GM19324 (cell line): ENCODE data around the gene PAMR1.

Experiments
- ATAC-seq: cut with Tn5 transposase; IDR thresholded peaks from one replicate; pipeline ENCODE4 v1.9.1; 2021; ENCODE audit warnings: mild to moderate bottlenecking, moderate library complexity; ENCODE audit not compliant: unreplicated experiment, low FRiP score

PAMR1 gene

GRCh38 chr11:35501776-35502175, 23.6 kb downstream of the PAMR1 start:
- no peak for ATAC-seq

GRCh38 chr11:35500744-35501143, 24.7 kb downstream of the PAMR1 start:
- no peak for ATAC-seq

- ATAC-seq, result no peak
Observed at GRCh38 chr11:35496416-35496815, 29.0 kb downstream of the PAMR1 start.

DNA sequence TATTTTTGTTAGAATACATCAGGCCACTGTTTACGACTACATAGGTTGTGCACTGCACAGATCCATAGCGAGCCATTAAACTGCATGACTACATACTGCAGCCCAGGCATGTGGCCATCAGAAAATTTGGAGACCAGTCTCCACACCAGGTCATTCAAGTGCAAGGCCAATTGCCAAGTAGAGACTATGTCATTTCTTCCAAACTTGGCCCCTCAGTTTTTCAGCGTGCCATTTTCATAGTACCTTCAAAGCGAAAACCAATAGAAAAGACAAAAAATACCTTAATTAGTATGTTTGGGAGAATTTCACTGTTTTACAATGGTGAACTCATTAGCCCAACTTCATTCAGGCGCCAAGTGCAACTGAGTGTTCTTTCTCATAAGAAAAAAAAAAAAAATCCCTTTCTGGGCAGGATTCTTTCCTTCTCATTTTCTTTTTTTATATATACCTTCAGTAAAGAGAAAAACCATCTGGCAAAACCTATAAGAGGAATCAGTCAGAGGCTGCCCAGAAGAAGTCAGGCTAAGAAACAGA, 30.4 kb downstream of the PAMR1 start:
- ATAC-seq, result no peak

- ATAC-seq, result no peak
Observed at GRCh38 chr11:35491231-35491871, 34.1 kb downstream of the PAMR1 start.

DNA sequence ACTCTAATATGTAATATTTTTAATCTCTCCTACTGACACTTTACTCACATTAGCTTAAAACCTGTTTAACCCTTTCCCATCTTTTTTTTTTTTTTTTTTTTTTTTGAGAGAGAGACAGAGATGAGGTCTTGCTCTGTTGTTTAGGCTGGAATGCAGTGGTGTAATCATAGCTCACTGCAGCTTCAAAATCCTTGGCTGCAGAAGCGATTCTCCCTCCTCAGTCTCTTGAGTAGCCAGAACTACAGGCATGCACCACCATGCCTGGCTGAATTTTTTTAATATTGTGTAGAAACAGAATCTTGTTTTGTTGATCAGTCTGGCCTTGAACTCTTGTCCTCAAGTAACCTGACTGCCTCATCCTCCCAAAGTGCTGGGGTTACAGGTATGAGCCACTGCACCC, 37.3 kb downstream of the PAMR1 start:
- no peak for ATAC-seq

DNA sequence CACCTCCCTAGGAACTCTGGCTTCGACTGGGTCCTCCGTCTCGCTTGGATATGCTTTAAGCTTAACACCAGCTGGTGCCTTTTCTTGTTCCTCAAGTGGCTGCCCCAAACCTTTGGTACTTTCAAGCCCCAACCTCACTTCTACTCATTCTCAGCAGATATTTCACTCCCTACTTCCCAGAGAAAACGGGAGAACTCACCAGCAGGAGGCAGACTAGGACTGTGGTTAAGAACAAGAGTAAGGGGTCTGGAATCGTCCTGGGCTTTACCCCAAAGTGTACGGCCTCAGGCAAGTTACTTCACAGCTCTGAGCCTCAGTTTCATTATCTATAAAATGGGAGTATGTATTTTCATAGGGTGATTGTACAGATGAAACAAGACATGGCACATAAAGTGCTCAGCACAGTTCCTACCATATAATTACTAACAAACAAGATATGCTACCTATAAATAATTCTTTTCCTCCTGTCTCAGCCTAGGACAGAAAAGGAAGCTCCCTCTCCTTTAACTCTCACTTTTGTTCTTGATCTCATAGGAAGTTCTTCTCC, 37.8 kb downstream of the PAMR1 start:
- no peak for ATAC-seq

GRCh38 chr11:35486934-35487333, 38.5 kb downstream of the PAMR1 start:
- ATAC-seq, result no peak

DNA sequence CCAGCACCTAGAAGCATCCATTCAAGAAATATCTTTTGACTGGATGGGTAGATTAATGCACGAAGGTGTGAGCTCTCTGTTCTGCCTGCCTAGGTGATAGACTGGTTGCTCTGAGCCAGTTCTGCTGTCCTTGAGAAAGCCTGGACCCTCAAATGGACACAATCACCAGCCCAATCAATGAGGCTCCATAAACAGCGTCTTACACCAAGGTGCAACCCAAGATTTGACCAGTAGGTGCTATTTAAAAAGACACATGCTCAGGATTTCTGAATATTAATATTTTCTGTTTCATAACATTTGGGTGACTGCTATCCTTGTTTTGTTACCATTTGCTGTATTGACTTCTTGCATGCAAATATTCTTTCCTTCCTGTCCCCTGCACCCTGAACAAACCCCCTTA, 39.0 kb downstream of the PAMR1 start:
- ATAC-seq, result no peak

- peak; percentile 88 for ATAC-seq
Observed at GRCh38 chr11:35485656-35486322, 39.6 kb downstream of the PAMR1 start.

DNA sequence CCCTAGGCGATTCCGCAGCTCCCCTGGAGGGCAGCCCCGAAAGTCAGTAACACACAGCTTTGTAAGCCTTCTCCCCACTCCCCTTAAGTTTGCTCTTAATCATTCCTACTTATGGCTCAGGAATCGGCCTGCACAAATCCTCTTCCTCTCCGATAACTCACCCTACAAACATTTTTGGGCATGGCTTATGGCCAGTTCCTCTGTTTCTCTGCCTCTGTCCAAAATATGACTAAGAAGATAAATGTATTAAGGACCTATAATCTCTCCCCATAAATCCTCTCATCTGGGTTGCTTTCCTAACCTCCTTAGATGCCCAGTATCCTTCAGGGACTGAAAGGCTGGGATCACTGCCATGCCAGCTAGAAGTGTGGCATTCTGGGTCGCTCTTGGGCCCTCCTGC, 41.0 kb downstream of the PAMR1 start:
- no peak for ATAC-seq

- ATAC-seq, result no peak
Observed at GRCh38 chr11:35483131-35483820, 42.1 kb downstream of the PAMR1 start.

DNA sequence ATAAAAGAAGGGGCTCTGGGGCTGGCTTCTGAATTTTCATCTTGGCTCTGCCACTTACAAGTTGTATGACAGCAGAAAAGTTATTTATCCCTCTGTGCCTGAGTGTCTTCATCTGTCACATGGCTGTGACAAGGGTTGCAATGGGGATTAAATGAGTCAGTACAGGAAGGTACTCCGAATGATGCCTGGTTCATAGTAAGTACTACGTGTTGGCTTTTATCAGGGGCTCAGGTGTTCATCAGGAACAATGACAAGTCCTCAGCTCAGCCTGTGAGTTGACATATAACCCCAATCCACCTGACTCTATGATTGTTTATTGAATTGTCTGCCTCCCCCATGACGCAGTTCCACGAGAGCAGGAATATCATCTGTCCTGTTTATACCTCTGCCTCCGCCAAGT, 45.7 kb downstream of the PAMR1 start:
- no peak for ATAC-seq

GRCh38 chr11:35478471-35479091, 46.8 kb downstream of the PAMR1 start:
- ATAC-seq, result no peak

DNA sequence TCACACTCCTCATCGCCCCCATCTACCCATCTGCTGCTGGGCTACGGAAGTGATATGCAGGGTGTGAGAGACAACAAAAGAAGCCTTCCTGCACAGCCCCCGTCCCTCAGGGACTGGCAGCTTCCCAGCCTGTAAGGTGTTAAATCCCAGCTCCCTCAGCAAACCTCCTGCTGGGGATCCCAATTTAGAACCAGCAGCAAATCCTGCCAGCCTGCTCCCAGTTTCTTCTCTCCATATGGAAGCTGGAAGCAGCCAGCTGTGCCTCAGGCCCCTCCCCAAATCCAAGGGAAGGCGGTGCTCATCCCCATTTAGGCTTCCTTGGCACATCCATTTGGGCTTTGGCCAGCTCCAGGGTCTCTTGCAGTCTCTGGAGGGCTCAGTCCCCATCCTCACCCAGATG, 47.5 kb downstream of the PAMR1 start:
- ATAC-seq, result no peak

DNA sequence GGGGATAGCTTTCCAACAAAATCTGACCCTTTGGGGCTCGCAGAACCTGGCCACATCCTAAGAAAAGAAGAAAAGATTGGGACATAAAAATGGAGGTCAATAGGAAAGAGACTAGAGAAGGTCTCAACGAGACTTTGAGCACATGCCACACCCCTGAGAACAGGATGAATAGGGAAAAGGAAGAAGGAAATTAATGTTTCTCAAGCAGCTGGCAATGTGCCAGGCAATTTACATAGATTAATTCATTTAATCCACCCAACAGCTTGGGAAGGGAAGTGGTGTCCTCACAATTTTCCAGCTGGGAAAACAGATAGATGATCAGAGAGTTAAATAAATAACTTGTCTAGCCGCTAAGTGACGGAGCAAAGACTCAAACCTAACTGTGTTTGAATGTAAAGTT, 50.7 kb downstream of the PAMR1 start:
- ATAC-seq, result no peak

DNA sequence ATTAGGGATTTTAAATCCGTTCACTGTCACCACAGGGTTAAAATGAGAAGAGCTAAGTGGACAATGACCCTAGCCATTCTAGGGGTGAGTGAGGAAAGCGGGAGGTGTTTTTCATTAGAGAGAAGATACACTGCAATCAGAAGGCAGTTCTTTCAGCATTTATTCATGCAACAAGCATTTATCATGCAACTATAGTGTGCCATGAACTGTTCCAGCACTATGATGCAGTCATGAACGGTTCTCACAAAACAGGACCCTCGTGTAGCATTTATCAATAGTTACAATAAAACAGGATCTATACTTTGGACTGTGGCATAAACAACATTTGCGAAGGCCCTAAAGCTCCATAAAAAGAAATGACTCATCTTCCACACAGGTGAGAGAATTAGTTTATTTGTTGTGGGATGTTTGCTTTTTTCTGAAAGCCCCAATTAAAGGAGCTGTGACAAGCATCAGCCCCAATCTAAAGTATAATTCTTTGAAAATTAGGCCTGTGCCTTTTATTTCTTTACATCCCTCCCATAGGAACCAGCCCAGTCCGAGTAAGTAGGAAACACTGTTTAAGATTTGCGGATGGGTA, 51.5 kb downstream of the PAMR1 start:
- no peak for ATAC-seq

GRCh38 chr11:35470616-35471015, 54.8 kb downstream of the PAMR1 start:
- no peak for ATAC-seq

DNA sequence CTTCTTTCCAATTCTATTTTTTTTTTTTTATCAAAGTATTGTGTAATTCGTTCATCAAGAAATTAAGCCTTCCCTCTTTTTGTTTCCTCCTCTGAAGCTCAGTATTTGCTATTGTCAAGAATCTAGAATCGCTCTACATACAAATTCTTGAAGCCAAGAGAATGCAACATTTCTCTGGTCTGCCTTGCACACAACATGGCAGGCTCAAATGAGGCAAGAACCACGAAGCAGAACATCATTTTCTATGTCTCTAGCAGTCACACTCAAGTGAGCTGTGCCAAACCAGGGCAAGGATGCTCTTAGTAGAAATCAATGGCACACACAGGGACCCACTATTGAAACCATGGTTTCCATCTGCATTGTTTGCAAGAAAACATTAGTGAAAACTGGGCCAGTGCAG, 59.4 kb downstream of the PAMR1 start:
- no peak for ATAC-seq

- no peak for ATAC-seq
Observed at GRCh38 chr11:35464308-35464707, 61.1 kb downstream of the PAMR1 start.

GRCh38 chr11:35463331-35463751, 62.1 kb downstream of the PAMR1 start:
- ATAC-seq, result no peak
